LoVo (cell line): Measurements from ENCODE around the gene FGF4.

Experiments used
- DNase-seq: peaks from one replicate; pipeline ENCODE4 v3.0.0-alpha.2; 2016; ENCODE audit warnings: low spot score

Gene FGF4

GRCh38 chr11:69807106-69807815 is 32.1 kb upstream of the FGF4 start:
- no peak for DNase-seq

- DNase-seq: no peak
These were observed 29.8 kb upstream of the FGF4 start for GRCh38 chr11:69804769-69805508.

GRCh38 chr11:69803604-69804218 is 28.6 kb upstream of the FGF4 start:
- DNase-seq: no peak

- no peak for DNase-seq
These were observed 27.9 kb upstream of the FGF4 start for GRCh38 chr11:69803022-69803421.

GRCh38 chr11:69802590-69802989 is 27.4 kb upstream of the FGF4 start:
- DNase-seq: no peak

- no peak for DNase-seq
These were observed 26.6 kb upstream of the FGF4 start for GRCh38 chr11:69801513-69802335.

- DNase-seq: no peak
These were observed 25.1 kb upstream of the FGF4 start for GRCh38 chr11:69800278-69800677.

- peak; percentile 7 for DNase-seq
These were observed 24.4 kb upstream of the FGF4 start for GRCh38 chr11:69799582-69799981.

GRCh38 chr11:69799097-69799496 is 24.0 kb upstream of the FGF4 start:
- DNase-seq: no peak

GRCh38 chr11:69797737-69798528 is 22.8 kb upstream of the FGF4 start:
- no peak for DNase-seq

- no peak for DNase-seq
These were observed 22.0 kb upstream of the FGF4 start for GRCh38 chr11:69797156-69797555.

- no peak for DNase-seq
These were observed 20.9 kb upstream of the FGF4 start for GRCh38 chr11:69796063-69796462.

GRCh38 chr11:69791276-69792180 is 16.4 kb upstream of the FGF4 start:
- peak; percentile 8 for DNase-seq

- DNase-seq: no peak
These were observed 13.8 kb upstream of the FGF4 start for GRCh38 chr11:69788956-69789355.

- no peak for DNase-seq
These were observed 12.8 kb upstream of the FGF4 start for GRCh38 chr11:69787906-69788305.

GRCh38 chr11:69787457-69787856 is 12.3 kb upstream of the FGF4 start:
- DNase-seq: no peak

- DNase-seq: no peak
These were observed 6.1 kb upstream of the FGF4 start for GRCh38 chr11:69781241-69781640.

- no peak for DNase-seq
These were observed 3.2 kb upstream of the FGF4 start for GRCh38 chr11:69778373-69778772.

- DNase-seq: no peak
These were observed 583 bp downstream of the FGF4 start for GRCh38 chr11:69774354-69775162.
